Medulla oblongata (tissue), 1 donor: ENCODE data around the gene NRXN3.
"Not testable (repeated sequence)": the region's sequence is repeated elsewhere in the genome, so short reads cannot be mapped to it uniquely, and the experiment has no call there.

Source experiments
- DNase-seq: peaks from one replicate; pipeline ENCODE4 v3.0.0-alpha.2; 2015; ENCODE audit errors: extremely low spot score

NRXN3 gene

DNA sequence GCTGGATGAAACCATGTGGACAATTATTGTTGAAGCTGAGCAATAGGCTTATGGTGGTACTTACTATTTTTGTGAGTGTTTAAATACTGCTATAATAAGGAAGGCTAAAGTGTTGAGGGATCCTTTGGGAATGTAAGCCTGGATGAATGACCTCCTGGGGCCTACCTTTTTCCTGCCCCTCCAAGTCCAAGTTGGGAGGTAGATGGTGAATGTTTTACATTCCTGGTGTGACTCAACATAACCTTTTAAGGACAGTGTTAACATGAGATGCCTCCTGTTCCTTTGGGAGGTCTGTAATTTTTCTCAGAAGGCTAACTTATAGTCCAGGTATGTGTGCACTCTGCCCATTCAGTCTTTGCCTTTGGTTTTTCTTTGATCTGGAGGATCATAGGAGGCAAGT, 315.9 kb downstream of the NRXN3 start:
- DNase-seq: no peak

GRCh38 chr14:78486621-78487020, 316.4 kb downstream of the NRXN3 start:
- DNase-seq: no peak

GRCh38 chr14:78487573-78487972, 317.4 kb downstream of the NRXN3 start:
- DNase-seq: not testable (repeated sequence)

GRCh38 chr14:78488938-78489337, 318.8 kb downstream of the NRXN3 start:
- no peak for DNase-seq

DNA sequence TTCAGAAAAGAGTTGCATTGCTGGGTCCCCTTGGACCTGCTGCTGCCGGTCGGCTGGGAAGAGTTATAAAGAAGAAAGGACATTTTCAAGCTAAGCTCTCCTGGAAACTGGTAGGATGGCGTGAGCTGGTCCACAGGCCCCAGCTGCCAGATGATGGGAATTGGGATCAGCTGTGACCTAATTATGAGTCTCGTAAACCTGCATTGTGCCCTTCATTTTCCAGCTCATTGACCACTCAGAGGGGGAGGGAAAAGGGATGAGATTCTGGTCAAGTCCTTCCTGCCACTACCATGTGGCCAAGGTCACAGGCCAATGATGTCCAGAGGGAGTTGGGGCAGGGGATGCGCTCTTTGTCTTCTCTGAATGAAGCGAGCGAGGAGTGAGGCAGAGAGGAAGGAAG, 320.9 kb downstream of the NRXN3 start:
- DNase-seq: no peak

- peak; percentile 48 for DNase-seq
Measured at GRCh38 chr14:78498062-78498595, 328.0 kb downstream of the NRXN3 start.

DNA sequence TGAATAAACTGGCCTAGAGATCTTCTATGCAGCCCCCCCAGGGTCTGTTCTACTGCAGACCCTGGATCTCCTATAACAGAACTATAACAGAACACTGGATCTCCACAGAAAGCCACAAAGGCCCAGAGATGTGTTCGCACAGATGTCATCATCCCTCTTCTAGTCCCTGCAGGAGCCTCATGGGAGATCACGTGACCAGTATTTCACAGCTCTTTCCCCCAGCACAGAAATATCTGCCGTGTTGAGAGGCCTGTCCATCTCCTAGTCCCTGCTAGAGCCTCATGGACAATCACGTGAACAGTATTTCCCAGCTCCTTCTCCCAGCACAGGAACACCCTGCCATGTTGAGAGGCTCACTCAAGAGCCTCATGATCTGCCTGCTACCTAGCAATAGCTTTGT, 331.7 kb downstream of the NRXN3 start:
- no peak for DNase-seq

- no peak for DNase-seq
Measured at GRCh38 chr14:78508023-78508422, 337.9 kb downstream of the NRXN3 start.

DNA sequence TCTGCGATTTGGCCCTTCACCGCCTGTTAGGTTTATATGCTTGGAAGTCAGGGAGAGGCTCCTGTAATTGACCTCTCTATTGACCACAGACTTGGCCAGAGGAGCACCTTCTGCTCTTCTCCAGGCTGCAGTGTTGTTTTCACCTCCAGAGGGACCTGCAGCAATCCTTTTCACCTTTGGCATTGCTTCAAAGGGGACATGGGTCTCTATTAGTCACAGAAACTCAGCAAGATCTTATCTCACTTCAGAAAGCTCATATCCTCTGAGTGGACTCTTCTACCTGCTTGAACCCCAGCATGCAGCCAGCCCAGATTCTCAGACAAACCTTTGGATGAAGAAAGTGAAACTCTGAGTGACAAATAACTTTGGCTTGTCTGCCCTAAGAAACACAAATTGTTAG, 339.3 kb downstream of the NRXN3 start:
- DNase-seq: no peak

- DNase-seq: no peak
Measured at GRCh38 chr14:78512021-78512420, 341.8 kb downstream of the NRXN3 start.

DNA sequence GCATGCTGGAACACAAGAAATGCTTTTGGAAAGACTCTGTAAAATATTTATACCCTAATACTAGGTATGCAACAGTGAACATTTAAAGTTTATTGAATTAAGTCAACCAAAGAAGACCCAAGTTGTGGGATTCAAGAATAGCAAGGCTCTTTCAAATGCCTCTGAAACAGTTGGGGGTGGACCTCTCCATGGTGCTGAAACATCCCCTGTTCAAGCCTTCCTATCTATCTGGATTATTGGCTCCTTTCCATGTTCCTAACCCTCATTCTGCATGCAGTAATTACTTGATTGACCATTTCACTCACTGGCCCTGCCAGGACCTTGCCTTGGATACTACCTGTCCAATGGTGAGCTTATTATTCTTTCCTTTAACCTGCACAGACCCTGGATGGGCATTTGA, 349.7 kb downstream of the NRXN3 start:
- peak; percentile 22 for DNase-seq

DNA sequence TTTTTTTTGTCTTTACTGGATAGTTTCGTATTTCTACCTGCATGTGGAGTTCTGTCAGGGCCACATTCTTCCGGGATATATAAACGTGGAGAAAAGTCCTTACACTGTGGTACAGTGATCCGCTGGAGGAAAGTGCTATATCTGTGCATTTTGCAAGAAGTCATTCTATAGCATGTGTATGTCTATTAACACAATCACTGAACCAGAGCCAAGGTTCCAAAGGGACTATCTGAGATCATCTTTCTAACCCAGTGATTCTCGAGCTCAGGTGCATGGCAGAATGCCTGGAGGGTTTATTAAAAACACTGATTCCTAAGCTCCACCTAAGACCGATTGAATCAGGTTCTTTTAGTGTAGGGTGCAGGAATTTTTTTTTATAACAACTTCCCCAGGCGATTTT, 354.0 kb downstream of the NRXN3 start:
- DNase-seq: no peak

DNA sequence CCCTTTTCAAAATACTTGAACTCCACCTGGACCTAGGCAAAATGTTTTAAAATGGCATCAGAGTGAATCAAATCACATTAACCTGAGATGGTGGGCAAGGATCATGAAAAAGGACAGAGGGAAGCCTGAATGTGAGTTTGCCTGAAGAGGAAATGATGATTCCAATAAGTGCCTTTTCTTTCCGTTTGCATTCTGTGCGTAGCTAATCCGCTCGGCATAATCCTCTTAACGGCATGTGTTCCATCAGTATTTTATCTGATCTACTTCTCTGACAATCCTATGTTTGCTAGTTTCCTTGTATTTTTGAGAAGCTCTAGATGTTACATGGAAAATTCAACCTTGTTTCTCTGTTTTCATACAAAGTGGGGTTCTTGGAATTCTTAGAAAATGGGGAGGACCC, 354.6 kb downstream of the NRXN3 start:
- DNase-seq: no peak

DNA sequence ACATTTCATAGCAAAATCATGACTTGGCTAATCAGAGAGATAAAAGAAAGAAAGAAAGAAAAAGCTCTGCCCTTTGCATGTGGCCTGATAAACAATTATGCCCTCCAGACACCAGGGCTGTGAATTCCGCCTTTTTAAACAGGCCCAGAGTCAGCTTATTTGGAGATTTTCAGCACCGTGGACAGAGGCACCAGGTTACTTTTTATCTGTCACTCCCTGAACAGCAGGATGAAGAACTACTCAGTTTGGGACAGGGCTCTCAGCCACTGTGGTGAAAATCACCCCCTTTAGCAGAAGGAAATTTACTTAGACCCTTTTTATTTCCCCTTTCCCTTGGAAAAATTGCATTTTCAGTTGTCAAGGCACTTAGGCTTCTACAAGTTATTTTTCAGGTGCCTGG, 359.9 kb downstream of the NRXN3 start:
- no peak for DNase-seq

DNA sequence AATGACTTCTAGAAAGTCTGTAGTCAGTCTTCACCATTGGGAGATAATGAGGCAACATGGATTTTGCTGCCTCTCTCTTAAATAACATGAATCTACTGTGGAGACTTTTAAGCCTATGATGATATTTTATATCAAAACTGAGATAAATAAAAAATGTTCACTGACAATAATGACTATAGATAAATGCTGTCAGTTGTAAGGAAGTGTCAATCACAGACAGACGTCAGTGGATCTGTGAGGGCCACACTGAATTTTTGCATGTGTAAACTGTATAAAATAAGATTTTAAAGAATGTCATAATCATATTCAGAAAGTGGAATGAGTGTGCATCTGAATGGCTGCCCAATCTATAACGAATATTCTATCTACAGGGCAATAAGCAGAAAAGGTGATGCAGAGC, 364.0 kb downstream of the NRXN3 start:
- DNase-seq: no peak

DNA sequence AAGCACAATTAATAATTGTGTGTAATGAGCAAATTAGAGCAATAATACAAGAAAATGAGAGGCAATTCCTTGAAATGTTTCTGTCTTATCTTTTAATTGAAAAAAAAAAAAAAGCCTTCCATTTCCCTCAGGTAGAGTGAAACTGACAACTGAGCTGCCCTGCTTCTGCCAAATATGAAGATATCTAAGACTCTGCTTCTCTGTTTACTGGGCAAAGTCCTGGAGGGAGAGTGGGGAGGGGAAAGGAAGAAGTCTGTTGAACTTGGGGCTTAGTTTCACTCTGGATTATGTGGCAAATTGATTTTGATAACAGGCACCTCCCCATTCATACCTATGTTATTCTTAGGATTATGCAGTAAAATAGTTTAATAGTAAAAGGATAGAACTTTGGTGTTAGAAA, 364.9 kb downstream of the NRXN3 start:
- no peak for DNase-seq

GRCh38 chr14:78541788-78542187, 371.6 kb downstream of the NRXN3 start:
- DNase-seq: not testable (repeated sequence)

- no peak for DNase-seq
Measured at GRCh38 chr14:78543433-78543832, 373.3 kb downstream of the NRXN3 start.

DNA sequence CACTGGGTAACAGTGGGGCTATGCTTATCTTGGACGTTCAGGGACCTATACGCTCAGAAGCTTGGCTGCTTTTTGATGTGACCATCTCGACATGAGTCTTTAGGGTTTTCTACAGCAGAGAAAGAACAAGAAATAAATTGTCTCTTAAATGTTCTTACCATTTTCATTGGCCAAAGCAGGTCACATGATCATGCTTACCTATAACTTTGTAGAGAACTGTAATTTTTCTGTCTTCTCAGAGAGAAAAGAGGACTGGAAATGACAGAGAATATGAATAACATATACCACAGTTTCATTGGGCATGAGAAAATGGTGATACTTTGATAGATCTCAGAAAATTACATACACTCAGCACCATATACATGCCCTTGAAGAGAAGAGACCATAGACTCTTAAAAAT, 390.9 kb downstream of the NRXN3 start:
- DNase-seq: no peak

DNA sequence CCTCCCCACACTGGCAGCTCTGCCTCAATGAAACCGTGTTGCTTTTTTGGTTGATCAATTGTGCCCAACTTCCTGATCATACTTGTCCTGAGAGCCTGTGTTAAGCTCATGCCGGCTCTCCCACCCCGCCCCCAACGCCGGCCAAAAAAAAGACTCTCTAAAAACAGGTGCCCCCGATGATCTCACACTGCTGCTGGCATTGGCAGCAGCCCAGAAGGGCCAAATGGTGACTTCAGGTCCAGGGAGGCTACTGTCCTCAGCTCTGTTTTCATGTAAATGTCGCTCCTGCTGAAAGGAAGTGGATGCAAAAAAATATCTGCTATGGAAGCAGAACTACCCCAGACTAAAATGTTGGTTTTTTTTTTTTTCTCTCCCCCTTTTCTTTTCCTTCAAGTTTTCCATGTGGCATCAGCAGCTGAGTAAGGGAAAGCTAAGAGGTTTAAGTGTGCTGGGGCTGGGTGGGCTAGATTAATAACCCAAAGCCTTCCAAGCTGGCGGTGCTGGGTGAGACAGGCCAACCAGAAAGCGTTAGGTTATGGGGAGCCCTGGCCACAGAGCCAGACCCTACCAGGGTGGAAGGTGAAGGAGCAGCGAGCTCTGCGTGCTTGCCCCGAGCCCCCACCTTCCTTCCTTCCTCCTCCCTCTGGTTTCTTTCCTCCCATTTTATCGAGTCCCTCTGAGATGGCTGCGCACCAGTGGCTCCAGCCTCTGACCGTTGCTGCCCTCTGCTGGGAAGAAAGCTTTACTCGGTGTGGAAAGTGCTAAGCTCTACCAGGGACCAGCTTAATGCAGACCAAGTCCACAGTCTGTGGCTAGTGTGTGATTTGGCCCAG, 396.1 kb downstream of the NRXN3 start:
- DNase-seq: peak; percentile 95

DNA sequence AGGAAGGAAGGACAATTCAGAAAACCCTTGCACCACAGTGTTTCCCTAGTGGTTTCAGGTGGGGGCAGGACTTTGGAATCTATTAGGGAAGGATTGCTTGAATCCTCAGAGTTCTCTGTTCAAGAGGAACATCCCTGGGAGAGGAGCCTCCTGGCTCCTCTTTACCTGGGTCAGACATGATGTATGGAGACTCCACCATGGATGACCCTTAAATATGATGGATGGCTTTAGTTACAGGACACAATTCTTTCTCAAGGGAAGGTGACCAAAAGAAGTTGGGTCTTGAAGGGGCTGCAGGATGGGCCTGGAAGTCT, 396.6 kb downstream of the NRXN3 start:
- no peak for DNase-seq

GRCh38 chr14:78567343-78567742, 397.2 kb downstream of the NRXN3 start:
- no peak for DNase-seq

DNA sequence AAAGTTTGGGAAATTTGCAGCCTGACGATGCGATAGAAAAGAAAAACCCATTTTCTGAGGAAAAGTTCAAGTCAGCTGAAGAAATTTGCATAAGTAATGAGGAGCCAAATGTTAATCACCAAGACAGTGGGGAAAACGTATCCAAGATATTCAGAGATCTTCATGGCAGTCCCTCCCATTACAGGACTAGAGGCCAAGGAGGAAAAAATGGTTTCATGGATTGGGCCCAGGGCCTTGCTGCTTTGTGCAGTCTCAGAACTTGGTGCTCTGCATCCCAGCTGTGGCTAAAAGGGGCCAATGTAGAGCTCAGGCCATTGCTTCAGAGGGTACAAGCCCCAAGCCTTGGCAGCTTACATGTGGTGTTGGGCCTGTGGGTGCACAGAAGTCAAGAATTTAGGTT, 403.6 kb downstream of the NRXN3 start:
- DNase-seq: not testable (repeated sequence)
